ENCODE measurements around the gene ZBTB17.

- TF ChIP-seq POLR2A (IDR thresholded peaks at IDR 0.05) (no peak), EP300 (IDR thresholded peaks at IDR 0.05) (no peak), POLR2AphosphoS5 (IDR thresholded peaks at IDR 0.05) (no peak)
- TF ChIP-seq, protein P1, sequence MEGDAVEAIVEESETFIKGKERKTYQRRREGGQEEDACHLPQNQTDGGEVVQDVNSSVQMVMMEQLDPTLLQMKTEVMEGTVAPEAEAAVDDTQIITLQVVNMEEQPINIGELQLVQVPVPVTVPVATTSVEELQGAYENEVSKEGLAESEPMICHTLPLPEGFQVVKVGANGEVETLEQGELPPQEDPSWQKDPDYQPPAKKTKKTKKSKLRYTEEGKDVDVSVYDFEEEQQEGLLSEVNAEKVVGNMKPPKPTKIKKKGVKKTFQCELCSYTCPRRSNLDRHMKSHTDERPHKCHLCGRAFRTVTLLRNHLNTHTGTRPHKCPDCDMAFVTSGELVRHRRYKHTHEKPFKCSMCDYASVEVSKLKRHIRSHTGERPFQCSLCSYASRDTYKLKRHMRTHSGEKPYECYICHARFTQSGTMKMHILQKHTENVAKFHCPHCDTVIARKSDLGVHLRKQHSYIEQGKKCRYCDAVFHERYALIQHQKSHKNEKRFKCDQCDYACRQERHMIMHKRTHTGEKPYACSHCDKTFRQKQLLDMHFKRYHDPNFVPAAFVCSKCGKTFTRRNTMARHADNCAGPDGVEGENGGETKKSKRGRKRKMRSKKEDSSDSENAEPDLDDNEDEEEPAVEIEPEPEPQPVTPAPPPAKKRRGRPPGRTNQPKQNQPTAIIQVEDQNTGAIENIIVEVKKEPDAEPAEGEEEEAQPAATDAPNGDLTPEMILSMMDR (IDR thresholded peaks at IDR 0.05) = no peak
These were observed 13.2 kb upstream of the ZBTB17 start for GRCh38 chr1:15988856-15989736.

All from sigmoid colon (tissue), 4 donors.